HG03066 (cell line): ENCODE measurements around the gene ATP6V1G3.
"Not testable (repeated sequence)": the region's sequence is repeated elsewhere in the genome, so short reads cannot be mapped to it uniquely, and the experiment has no call there.

Experiments used
- ATAC-seq: cut with Tn5 transposase; IDR thresholded peaks from one replicate; pipeline ENCODE4 v1.9.1; 2021; ENCODE audit warnings: low read depth; ENCODE audit not compliant: unreplicated experiment

Gene ATP6V1G3

GRCh38 chr1:198498103-198498385 is 42.4 kb downstream of the ATP6V1G3 start:
- ATAC-seq = no peak

DNA sequence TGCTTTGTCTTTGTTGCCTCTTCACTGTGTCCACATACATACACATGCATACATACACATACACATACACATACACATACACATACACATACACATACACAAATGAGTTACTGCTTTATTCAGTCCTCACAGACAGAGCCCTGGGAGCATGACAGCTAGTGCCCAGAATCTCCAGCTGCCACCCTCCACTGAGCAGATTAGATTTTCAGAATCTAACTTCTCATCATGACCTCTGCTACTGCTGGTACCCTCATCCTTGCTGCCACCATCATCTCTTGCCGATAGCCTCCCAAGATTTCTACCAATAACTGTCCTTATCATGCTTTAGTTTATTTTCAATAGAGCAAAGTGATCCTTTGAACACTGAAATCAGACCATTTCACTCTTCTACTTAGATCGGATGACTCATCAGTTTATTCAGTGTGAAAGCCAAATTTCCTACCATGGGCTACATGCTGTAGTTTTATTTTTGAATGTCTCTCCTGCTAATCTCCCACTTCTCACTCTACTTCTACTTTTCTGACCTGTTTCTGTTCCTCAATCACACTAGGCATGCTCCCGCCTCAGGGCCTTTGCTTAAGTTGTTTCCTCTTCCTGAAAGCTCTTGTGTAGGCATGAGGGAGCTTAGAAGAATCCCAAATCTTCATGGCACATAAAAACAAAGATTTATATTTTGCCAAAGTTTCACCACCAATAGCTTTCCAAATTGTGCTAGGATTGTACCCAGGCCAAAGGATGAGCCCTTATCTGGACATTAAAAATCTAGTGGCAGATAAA is 43.0 kb downstream of the ATP6V1G3 start:
- ATAC-seq = no peak

DNA sequence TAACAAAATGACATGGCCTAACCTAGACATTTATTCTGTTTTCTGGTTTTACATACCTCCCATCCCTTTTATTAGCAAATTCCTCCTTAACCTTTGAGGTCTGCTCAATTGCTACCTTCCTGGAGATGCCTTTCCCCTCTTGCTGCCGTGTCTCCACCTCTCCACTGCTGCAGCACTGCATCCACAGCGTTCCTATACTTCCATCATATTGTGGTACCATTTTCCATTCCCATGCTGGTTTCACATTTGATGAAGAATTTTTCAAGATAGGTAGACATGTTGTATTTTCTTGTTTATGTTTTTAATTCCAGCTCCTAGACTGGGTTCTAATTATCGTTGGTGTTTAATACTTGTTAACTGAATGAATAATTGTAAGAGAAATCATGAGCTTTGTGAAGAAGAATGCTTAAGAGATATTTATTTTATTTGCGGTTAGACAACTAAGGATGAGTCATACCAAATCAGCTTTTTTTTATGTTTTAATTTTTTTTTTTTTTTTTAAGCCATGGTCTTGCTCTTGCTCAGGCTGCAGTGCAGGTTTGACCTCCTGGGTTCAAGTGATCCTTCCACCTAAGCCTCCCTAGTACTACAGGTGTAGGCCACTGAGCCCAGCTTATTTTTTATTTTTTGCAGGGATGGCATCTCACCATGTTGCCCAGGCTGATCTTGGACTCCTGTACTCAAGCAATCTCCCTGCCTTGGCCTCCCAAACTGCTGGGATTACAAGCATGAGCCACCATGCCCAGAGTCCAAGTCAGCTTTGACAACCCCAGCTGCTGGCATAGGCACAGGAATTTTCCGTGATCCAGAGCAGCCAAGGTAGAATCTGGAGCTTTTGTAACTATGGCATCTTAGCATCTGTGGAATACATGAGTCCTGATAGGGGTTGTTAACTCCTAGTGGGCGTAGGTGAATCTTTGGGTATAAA is 44.0 kb downstream of the ATP6V1G3 start:
- no peak for ATAC-seq

DNA sequence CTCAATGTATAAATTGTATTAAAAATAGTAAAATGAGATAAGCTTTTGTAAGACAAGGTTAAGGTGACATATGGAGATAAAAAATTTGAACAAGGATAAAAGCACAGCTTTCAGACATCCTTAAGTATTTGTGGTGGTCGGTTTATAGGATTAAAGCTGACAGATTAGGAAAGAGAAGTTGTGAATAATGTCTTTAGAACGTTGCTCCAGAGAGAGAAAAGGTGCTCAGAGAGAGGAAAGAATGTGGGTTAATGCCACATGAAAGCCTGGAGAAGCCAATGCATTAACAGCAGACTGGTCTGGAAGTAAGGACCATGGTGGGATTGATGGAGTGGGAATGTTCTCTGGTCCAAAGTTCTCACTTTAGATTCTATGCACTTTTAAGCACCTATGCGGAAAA is 44.8 kb downstream of the ATP6V1G3 start:
- ATAC-seq = no peak

GRCh38 chr1:198494658-198495103 is 45.8 kb downstream of the ATP6V1G3 start:
- ATAC-seq = no peak

DNA sequence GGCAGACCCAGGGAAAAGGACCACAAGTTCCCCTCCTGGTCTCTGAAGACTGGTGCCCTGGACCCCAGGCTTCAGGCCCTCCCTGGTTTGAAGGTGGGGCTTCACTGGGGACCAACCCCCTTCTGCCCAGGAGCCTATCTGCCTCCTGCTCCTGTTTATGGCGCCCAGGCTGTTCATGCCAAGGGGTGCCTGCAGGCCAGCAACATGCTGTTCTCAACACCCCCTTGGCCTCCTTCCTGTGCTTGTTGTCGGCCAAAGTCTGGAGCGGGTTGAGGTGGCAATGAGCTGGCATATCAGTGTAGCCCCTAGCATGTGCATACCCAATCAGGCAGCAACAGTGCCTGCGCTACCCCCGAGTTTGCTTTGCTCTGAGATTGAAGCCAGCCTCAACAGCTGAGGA is 46.3 kb downstream of the ATP6V1G3 start:
- no peak for ATAC-seq

DNA sequence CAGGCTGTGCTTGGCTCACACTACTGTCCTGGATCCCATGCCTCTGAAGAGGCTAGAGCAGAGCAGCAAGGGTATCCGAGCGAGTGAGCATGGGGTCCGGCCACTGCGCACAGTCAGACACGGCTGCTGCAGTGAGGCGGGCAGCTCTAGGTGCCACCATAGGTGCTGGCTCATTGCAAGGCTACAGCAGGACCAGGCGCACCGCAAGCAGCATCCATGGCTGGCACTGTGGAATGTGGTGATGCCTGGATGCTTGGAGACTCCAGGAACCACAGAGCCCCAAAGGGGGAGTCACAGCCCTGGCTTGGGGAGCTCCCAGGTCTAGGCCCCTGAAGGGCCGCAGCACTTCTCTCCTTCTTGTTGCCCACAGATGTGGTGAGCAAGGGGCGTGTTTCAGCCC is 47.2 kb downstream of the ATP6V1G3 start:
- no peak for ATAC-seq

- ATAC-seq = no peak
These were observed 47.6 kb downstream of the ATP6V1G3 start for GRCh38 chr1:198492872-198493271.

- no peak for ATAC-seq
These were observed 48.9 kb downstream of the ATP6V1G3 start for GRCh38 chr1:198491596-198491995.

DNA sequence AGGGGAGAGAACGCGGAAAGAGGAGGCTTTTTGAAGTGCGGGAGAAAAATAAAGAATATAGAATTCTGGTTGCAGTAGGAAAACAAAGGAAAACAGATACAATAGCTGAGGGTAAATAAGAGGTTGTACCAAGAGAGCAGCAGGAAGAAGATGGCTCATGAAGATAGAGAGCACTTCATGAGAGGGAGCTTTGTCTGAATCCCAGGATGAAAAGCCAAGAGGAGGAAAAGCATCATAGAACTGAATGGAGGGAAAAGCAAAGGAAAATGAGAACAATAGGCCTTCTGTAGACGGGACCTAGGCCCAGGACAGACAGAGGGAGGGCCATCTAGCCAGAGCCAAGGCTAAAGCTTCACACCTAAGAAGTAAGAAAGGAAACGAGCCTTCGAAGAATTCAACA is 49.5 kb downstream of the ATP6V1G3 start:
- ATAC-seq = no peak

DNA sequence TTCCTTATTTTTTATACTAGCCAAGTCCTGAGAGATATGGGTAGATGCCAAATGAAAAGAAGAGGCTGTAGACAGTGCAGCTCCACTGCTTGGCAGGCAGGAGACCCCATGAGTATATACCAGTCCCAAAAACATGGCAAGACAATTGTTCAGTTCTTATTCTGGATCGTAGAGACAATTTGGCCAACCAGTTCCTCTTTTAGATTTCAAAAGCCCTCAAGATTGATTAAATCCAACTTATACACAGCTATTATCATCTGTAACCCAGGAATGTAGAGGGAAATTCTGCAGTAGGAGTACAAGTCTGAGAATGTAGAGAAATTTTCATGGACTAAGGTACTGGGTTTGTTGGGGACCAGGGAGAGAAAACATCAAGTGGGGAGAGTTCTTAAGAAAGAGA is 50.3 kb downstream of the ATP6V1G3 start:
- ATAC-seq = no peak

DNA sequence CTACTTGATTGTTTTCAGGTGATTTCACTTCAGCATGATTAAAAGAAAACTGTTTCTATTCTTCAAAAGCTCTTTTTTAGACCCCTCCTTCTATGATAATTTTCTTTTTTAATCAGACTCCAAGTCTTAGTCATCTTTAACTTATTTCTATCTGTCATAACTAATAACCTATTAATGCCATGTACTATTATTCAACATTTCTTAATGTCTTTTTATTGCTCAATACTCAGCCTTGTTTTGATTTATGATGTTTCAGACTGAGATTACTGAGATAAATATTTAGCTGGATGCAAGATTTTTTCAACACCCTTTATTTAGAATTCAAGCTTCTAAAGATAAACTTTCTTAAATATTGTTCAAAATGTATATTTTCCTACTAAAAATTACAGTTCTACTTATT is 53.6 kb downstream of the ATP6V1G3 start:
- ATAC-seq = no peak

DNA sequence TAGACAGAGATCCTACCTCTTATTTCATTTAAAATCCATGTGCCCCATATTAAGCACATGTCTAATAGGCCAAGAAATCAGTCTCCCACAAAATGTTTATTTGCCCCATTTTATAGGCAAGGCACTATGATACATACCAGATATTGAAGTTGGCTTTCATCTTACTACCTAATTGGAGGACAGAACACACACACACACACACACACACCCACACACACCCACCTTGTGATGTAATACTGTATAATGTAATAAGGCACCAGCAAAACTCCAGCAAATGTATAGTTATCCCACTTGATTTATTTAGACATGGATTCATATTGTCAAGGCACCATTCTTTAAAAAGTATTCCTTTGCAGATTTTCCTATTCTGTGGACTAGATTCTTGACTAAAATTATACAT is 56.8 kb downstream of the ATP6V1G3 start:
- ATAC-seq = no peak

DNA sequence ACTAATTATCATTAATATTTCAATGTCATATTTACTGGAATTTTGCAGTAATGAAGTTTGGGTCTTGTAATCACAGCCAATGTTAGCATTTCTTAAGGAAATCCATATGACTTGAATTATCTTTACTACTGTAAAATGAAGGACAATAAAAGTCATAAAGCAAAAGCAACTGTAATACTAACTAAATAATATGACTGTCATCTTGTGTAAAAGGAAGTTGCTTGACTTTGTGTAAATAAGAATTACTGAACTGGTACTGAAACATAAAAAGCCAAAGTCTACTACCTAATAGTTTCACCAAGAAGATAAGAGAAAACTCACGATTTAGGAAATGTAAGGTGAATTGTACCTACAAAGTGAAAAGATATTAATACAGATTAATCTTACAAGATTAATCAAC is 57.5 kb downstream of the ATP6V1G3 start:
- ATAC-seq = no peak

GRCh38 chr1:198481661-198482060 is 58.8 kb downstream of the ATP6V1G3 start:
- no peak for ATAC-seq

GRCh38 chr1:198480876-198481275 is 59.6 kb downstream of the ATP6V1G3 start:
- ATAC-seq = no peak

GRCh38 chr1:198477354-198477753 is 63.1 kb downstream of the ATP6V1G3 start:
- not testable (repeated sequence) for ATAC-seq
